NCI-H2196 treated with DMSO at 0.1 percent for 48 hours (cell line): Measurements from ENCODE around the gene TARP.

Source experiments
- DNase-seq: peaks from one replicate; lab custom pipeline; 2025; ENCODE audit not compliant: unreplicated experiment; lab: John Stamatoyannopoulos, UW

Gene TARP

GRCh38 chr7:38273286-38273995, at the start of gene TARP:
TARP (minus strand) TSS chr7:38273636.
- DNase-seq: no peak

- no peak for DNase-seq
Measured at GRCh38 chr7:38323156-38323555, 49.7 kb upstream of the TARP start.

GRCh38 chr7:38322461-38322860, 49.0 kb upstream of the TARP start:
- DNase-seq: no peak

GRCh38 chr7:38321967-38322366, 48.5 kb upstream of the TARP start:
- no peak for DNase-seq

GRCh38 chr7:38321515-38321944, 48.1 kb upstream of the TARP start:
- DNase-seq: no peak

GRCh38 chr7:38321050-38321449, 47.6 kb upstream of the TARP start:
- no peak for DNase-seq

GRCh38 chr7:38319873-38320272, 46.4 kb upstream of the TARP start:
- no peak for DNase-seq

- DNase-seq: peak; percentile 13
Measured at GRCh38 chr7:38318803-38319416, 45.5 kb upstream of the TARP start.

GRCh38 chr7:38318241-38318640, 44.8 kb upstream of the TARP start:
- DNase-seq: no peak

GRCh38 chr7:38317515-38317914, 44.1 kb upstream of the TARP start:
- no peak for DNase-seq

- DNase-seq: no peak
Measured at GRCh38 chr7:38316733-38317360, 43.4 kb upstream of the TARP start.

GRCh38 chr7:38315410-38315809, 42.0 kb upstream of the TARP start:
- no peak for DNase-seq

GRCh38 chr7:38312821-38313220, 39.4 kb upstream of the TARP start:
- DNase-seq: no peak

- no peak for DNase-seq
Measured at GRCh38 chr7:38311329-38311937, 38.0 kb upstream of the TARP start.

GRCh38 chr7:38310591-38311101, 37.2 kb upstream of the TARP start:
- DNase-seq: no peak

GRCh38 chr7:38309555-38309954, 36.1 kb upstream of the TARP start:
- DNase-seq: no peak

GRCh38 chr7:38308140-38308539, 34.7 kb upstream of the TARP start:
- DNase-seq: no peak

- DNase-seq: no peak
Measured at GRCh38 chr7:38307640-38308039, 34.2 kb upstream of the TARP start.

- no peak for DNase-seq
Measured at GRCh38 chr7:38306914-38307313, 33.5 kb upstream of the TARP start.

- DNase-seq: no peak
Measured at GRCh38 chr7:38306171-38306570, 32.7 kb upstream of the TARP start.

GRCh38 chr7:38303866-38304265, 30.4 kb upstream of the TARP start:
- no peak for DNase-seq

- DNase-seq: no peak
Measured at GRCh38 chr7:38300175-38300574, 26.7 kb upstream of the TARP start.
